Trophoblast cell (in vitro differentiated cells and primary cell): ENCODE results near the gene MSANTD2.

Experiments used
- DNase-seq, 2 donors: peaks; one replicate each; pipeline ENCODE4 v3.0.0-alpha.2; 2016
- H2AFZ ChIP-seq: 2 replicates; pipeline ENCODE4 v1.6.1; 2013; ENCODE audit warnings: low read length, moderate library complexity, mild to moderate bottlenecking; ENCODE audit not compliant: insufficient read depth, poor library complexity
- H2AK5ac ChIP-seq: 2 replicates; pipeline ENCODE4 v1.6.1; 2013; ENCODE audit warnings: mild to moderate bottlenecking, low read length
- H2BK120ac ChIP-seq: 2 replicates; pipeline ENCODE4 v1.6.1; 2013; ENCODE audit warnings: low read length, mild to moderate bottlenecking, moderate library complexity; ENCODE audit not compliant: insufficient read depth, poor library complexity
- H2BK12ac ChIP-seq: 2 replicates; pipeline ENCODE4 v1.6.1; 2013; ENCODE audit warnings: mild to moderate bottlenecking, low read length, moderate library complexity
- H2BK5ac ChIP-seq: 2 replicates; pipeline ENCODE4 v1.6.1; 2013; ENCODE audit warnings: low read length, low read depth, moderate library complexity, mild to moderate bottlenecking; ENCODE audit not compliant: poor library complexity
- H3K14ac ChIP-seq: 2 replicates; pipeline ENCODE4 v1.6.1; 2013; ENCODE audit warnings: mild to moderate bottlenecking, low read length
- H3K18ac ChIP-seq: 2 replicates; pipeline ENCODE4 v1.6.1; 2013; ENCODE audit warnings: mild to moderate bottlenecking, low read length
- H3K23ac ChIP-seq: 2 replicates; pipeline ENCODE4 v1.6.1; 2013; ENCODE audit warnings: low read length
- H3K27ac ChIP-seq: 2 replicates; pipeline ENCODE4 v1.5.1; 2013; ENCODE audit warnings: low read depth, mild to moderate bottlenecking, inconsistent platforms, low read length, moderate library complexity
- H3K27me3 ChIP-seq: 2 replicates; pipeline ENCODE4 v1.6.1; 2013; ENCODE audit warnings: inconsistent platforms, mild to moderate bottlenecking, low read length, moderate library complexity; ENCODE audit not compliant: insufficient read depth
- H3K36me3 ChIP-seq, 2 experiments: 1 replicate in 1 of 2; 2 replicates in 1 of 2; pipeline ENCODE4 v1.6.1; 2013; ENCODE audit warnings: low read length in 2 of 2, mild to moderate bottlenecking in 2 of 2, moderate library complexity in 1 of 2; ENCODE audit not compliant: insufficient read depth in 2 of 2, control insufficient read depth in 1 of 2
- H3K4ac ChIP-seq: 2 replicates; pipeline ENCODE4 v1.6.1; 2013; ENCODE audit warnings: low read depth, mild to moderate bottlenecking, low read length, moderate library complexity
- H3K4me1 ChIP-seq, 2 experiments: 1 replicate in 1 of 2; 2 replicates in 1 of 2; pipeline ENCODE4 v1.6.1; 2013; ENCODE audit warnings: low read length in 2 of 2, mild to moderate bottlenecking in 2 of 2, moderate library complexity in 1 of 2; ENCODE audit not compliant: insufficient read depth in 2 of 2, control insufficient read depth in 1 of 2
- H3K4me2 ChIP-seq: 2 replicates; pipeline ENCODE4 v1.6.1; 2013; ENCODE audit warnings: inconsistent platforms, mild to moderate bottlenecking, low read length, moderate library complexity
- H3K4me3 ChIP-seq: 2 replicates; pipeline ENCODE4 v1.5.1; 2013; ENCODE audit warnings: mild to moderate bottlenecking, low read depth, low read length, inconsistent platforms
- H3K79me1 ChIP-seq: one replicate; pipeline ENCODE4 v1.6.1; 2013; ENCODE audit warnings: low read length
- H3K79me2 ChIP-seq: 2 replicates; pipeline ENCODE4 v1.6.1; 2013; ENCODE audit warnings: low read length, mild to moderate bottlenecking; ENCODE audit not compliant: control insufficient read depth, insufficient read depth, poor library complexity
- H3K9ac ChIP-seq: 2 replicates; pipeline ENCODE4 v1.6.1; 2013; ENCODE audit warnings: mild to moderate bottlenecking, low read length
- H3K9me3 ChIP-seq: 2 replicates; pipeline ENCODE4 v1.6.1; 2013; ENCODE audit warnings: low read depth, mild to moderate bottlenecking, control low read depth, inconsistent platforms, low read length; ENCODE audit not compliant: insufficient read depth
- H4K12ac ChIP-seq: 2 replicates; pipeline ENCODE4 v1.6.1; 2013; ENCODE audit warnings: low read depth, mild to moderate bottlenecking, low read length, moderate library complexity
- H4K8ac ChIP-seq: 2 replicates; pipeline ENCODE4 v1.6.1; 2013; ENCODE audit warnings: low read depth, mild to moderate bottlenecking, low read length, moderate library complexity
- H4K91ac ChIP-seq: one replicate; pipeline ENCODE4 v1.6.1; 2013; ENCODE audit warnings: low read depth, mild to moderate bottlenecking, low read length, moderate library complexity
- WGBS: extraction: QIAGEN DNeasy Blood & Tissue Kit; methylation state at CpG from one replicate; pipeline ENCODE4 v1.1.7; 2013; ENCODE audit warnings: missing lambda C conversion rate; ENCODE audit not compliant: insufficient read length, insufficient coverage; ENCODE audit errors: extremely low coverage; 5-methylcytosine and 5-hydroxymethylcytosine counted together

The MSANTD2 gene

GRCh38 chr11:124761301-124762104 lies 38.7 kb downstream of the MSANTD2 start:
- no peak overlapping the region for H3K14ac ChIP-seq
- H3K18ac ChIP-seq: no peak overlapping the region
- no peak overlapping the region for H2BK5ac ChIP-seq
- WGBS: no CpG with 5 or more reads among the region's 25 CpGs
- H2AK5ac ChIP-seq: no peak overlapping the region
- H3K4ac ChIP-seq: no peak overlapping the region
- no peaks in the 10 kb centered on the region for H3K36me3 ChIP-seq
- H3K4me3 ChIP-seq: peak overlapping the region; percentile 59
- H3K4me1 ChIP-seq: peaks cover 16 to 37% of the 10 kb centered on the region in 2 experiments
- H4K8ac ChIP-seq: no peak overlapping the region
- H4K12ac ChIP-seq: no peak overlapping the region
- H3K23ac ChIP-seq: no peak overlapping the region
- peak overlapping the region; percentile 11 for H4K91ac ChIP-seq
- no peak for DNase-seq
- no peaks in the 10 kb centered on the region for H3K79me2 ChIP-seq
- no peak overlapping the region for H2BK12ac ChIP-seq
- H3K27ac ChIP-seq: no peak overlapping the region
- H3K79me1 ChIP-seq: peaks cover 2% of the 10 kb centered on the region
- H3K9me3 ChIP-seq: peaks cover 6% of the 10 kb centered on the region
- H2BK120ac ChIP-seq: no peak overlapping the region
- peaks cover 60% of the 10 kb centered on the region for H3K27me3 ChIP-seq
- H3K4me2 ChIP-seq: peak overlapping the region; percentile 63
- H3K9ac ChIP-seq: no peak overlapping the region
- peak overlapping the region; percentile 35 for H2AFZ ChIP-seq

- Histone ChIP-seq H4K91ac (no peak overlapping the region), H3K79me1 (peaks cover 2% of the 10 kb centered on the region), H3K4me1 (peaks cover 16 to 37% of the 10 kb centered on the region in 2 experiments), H4K8ac (no peak overlapping the region), H3K14ac (no peak overlapping the region), H3K9me3 (peaks cover 8% of the 10 kb centered on the region), H2AK5ac (no peak overlapping the region), H3K4ac (no peak overlapping the region), H2AFZ (no peak overlapping the region), H3K9ac (no peak overlapping the region), H3K23ac (no peak overlapping the region), H2BK120ac (no peak overlapping the region), H3K36me3 (no peaks in the 10 kb centered on the region), H3K27me3 (peaks cover 67% of the 10 kb centered on the region), H3K18ac (no peak overlapping the region), H3K4me3 (no peak overlapping the region), H3K4me2 (no peak overlapping the region), H4K12ac (no peak overlapping the region), H2BK12ac (no peak overlapping the region), H2BK5ac (no peak overlapping the region), H3K27ac (no peak overlapping the region), H3K79me2 (no peaks in the 10 kb centered on the region)
- no peak for DNase-seq
- no CpG with 5 or more reads among the region's 3 CpGs for WGBS
Observed at GRCh38 chr11:124760806-124761205, 39.4 kb downstream of the MSANTD2 start.

GRCh38 chr11:124760205-124760652 lies 40.0 kb downstream of the MSANTD2 start:
- DNase-seq: peak in 1 of 2 donors; percentile 34
- no peak overlapping the region for H3K9ac ChIP-seq
- H3K79me2 ChIP-seq: no peaks in the 10 kb centered on the region
- no peak overlapping the region for H2AFZ ChIP-seq
- no CpG with 5 or more reads among the region's 25 CpGs for WGBS
- H2BK120ac ChIP-seq: no peak overlapping the region
- peaks cover 16 to 37% of the 10 kb centered on the region in 2 experiments for H3K4me1 ChIP-seq
- no peak overlapping the region for H3K18ac ChIP-seq
- no peak overlapping the region for H4K12ac ChIP-seq
- no peak overlapping the region for H3K4me3 ChIP-seq
- no peak overlapping the region for H4K91ac ChIP-seq
- H3K4me2 ChIP-seq: peak overlapping the region; percentile 13
- peaks cover 67% of the 10 kb centered on the region for H3K27me3 ChIP-seq
- H3K79me1 ChIP-seq: peaks cover 2% of the 10 kb centered on the region
- no peak overlapping the region for H3K27ac ChIP-seq
- no peak overlapping the region for H2BK5ac ChIP-seq
- H4K8ac ChIP-seq: no peak overlapping the region
- H3K36me3 ChIP-seq: no peaks in the 10 kb centered on the region
- H3K23ac ChIP-seq: no peak overlapping the region
- peaks cover 8% of the 10 kb centered on the region for H3K9me3 ChIP-seq
- H2BK12ac ChIP-seq: no peak overlapping the region
- H2AK5ac ChIP-seq: no peak overlapping the region
- H3K4ac ChIP-seq: no peak overlapping the region
- no peak overlapping the region for H3K14ac ChIP-seq

- H2BK12ac ChIP-seq: no peak overlapping the region
- H4K8ac ChIP-seq: no peak overlapping the region
- H3K27ac ChIP-seq: no peak overlapping the region
- H3K23ac ChIP-seq: no peak overlapping the region
- WGBS: no CpG with 5 or more reads among the region's 52 CpGs
- H3K4me3 ChIP-seq: no peak overlapping the region
- peaks cover 2% of the 10 kb centered on the region for H3K79me1 ChIP-seq
- H3K9me3 ChIP-seq: peaks cover 8% of the 10 kb centered on the region
- H4K12ac ChIP-seq: no peak overlapping the region
- peaks cover 16 to 37% of the 10 kb centered on the region in 2 experiments for H3K4me1 ChIP-seq
- no peak overlapping the region for H2AFZ ChIP-seq
- H3K27me3 ChIP-seq: peaks cover 67% of the 10 kb centered on the region
- no peak for DNase-seq
- no peak overlapping the region for H4K91ac ChIP-seq
- H3K4me2 ChIP-seq: peak overlapping the region; percentile 13
- H3K18ac ChIP-seq: no peak overlapping the region
- no peaks in the 10 kb centered on the region for H3K79me2 ChIP-seq
- H3K36me3 ChIP-seq: no peaks in the 10 kb centered on the region
- H3K4ac ChIP-seq: no peak overlapping the region
- H2BK120ac ChIP-seq: no peak overlapping the region
- no peak overlapping the region for H2AK5ac ChIP-seq
- H2BK5ac ChIP-seq: no peak overlapping the region
- H3K9ac ChIP-seq: no peak overlapping the region
- H3K14ac ChIP-seq: no peak overlapping the region
Observed at GRCh38 chr11:124759266-124760204, 40.7 kb downstream of the MSANTD2 start.
